Lower lobe of right lung (tissue), 2 donors: ENCODE measurements around the gene RNLS. TPM values are rescaled to one million over a fixed set of nuclear protein-coding genes. Genes with fewer than 3 reads are reported as not detected.

Experiments
- ATAC-seq, 2 donors: fragments of 200-7000 bp; cut with Tn5 transposase; one replicate each; pipeline ENCODE4 v1.9.1; 2020 to 2022; ENCODE audit warnings: mild to moderate bottlenecking in 2 of 2, moderate library complexity in 2 of 2
- DNase-seq: peaks from one replicate; pipeline ENCODE4 v3.0.0-alpha.2; 2020
- H3K27ac ChIP-seq: fragments of 200-600 bp; one replicate; pipeline ENCODE4 v1.8.0; 2022
- H3K27me3 ChIP-seq: fragments of 200-600 bp; one replicate; pipeline ENCODE4 v1.8.0; 2022; ENCODE audit warnings: low read depth
- H3K36me3 ChIP-seq: fragments of 200-600 bp; one replicate; pipeline ENCODE4 v1.8.0; 2022; ENCODE audit warnings: mild to moderate bottlenecking
- H3K4me1 ChIP-seq: fragments of 200-600 bp; one replicate; pipeline ENCODE4 v1.8.0; 2022
- H3K4me3 ChIP-seq: fragments of 200-600 bp; one replicate; pipeline ENCODE4 v1.8.0; 2022; ENCODE audit warnings: mild to moderate bottlenecking
- H3K9me3 ChIP-seq: fragments of 200-600 bp; one replicate; pipeline ENCODE4 v1.8.0; 2022
- CTCF ChIP-seq: fragments of 200-600 bp; IDR thresholded peaks from one replicate; pipeline ENCODE4 v1.8.0; 2022; ENCODE audit warnings: antibody characterized with exemption, mild to moderate bottlenecking
- intact Hi-C: fragments of 100-400 bp; cut with DNase I; formaldehyde crosslinking; loops from one replicate; pipeline ENCODE4 v1.11.0; 2022
- total RNA-seq: library from RNA; stranded (reverse); fragmentation: NEBNext Ultra II Directional; extraction: Animal tissue kit (Norgen Biotek cat#: 25700); gene quantifications from one replicate; pipeline ENCODE4 v1.2.1, GENCODE V29; 2021
- donor health status: DM: no; HTN: yes; CAD: no; lungs with severe emphysema.

Gene RNLS
- total RNA-seq, 1 donor from 2014 or later: 9.6 TPM

- Histone ChIP-seq H3K4me3 (no peak overlapping the region), H3K4me1 (peaks cover 14% of the 10 kb centered on the region), H3K27me3 (no peaks in the 10 kb centered on the region), H3K9me3 (no peaks in the 10 kb centered on the region), H3K27ac (no peak overlapping the region), H3K36me3 (no peaks in the 10 kb centered on the region)
- TF ChIP-seq CTCF: no peak
- intact Hi-C loops: no loop called here
- ATAC-seq: no peak
- DNase-seq: no peak
Measured at GRCh38 chr10:88347022-88347421, 236.1 kb downstream of the RNLS start.

GRCh38 chr10:88346144-88346977 is 236.8 kb downstream of the RNLS start:
- no peaks in the 10 kb centered on the region for H3K27me3 ChIP-seq
- no peak overlapping the region for H3K27ac ChIP-seq
- ATAC-seq: peak in 1 of 2 donors; percentile 23
- intact Hi-C loops: no loop called here
- DNase-seq: no peak
- peaks cover 14% of the 10 kb centered on the region for H3K4me1 ChIP-seq
- H3K9me3 ChIP-seq: no peaks in the 10 kb centered on the region
- TF ChIP-seq CTCF: no peak
- H3K4me3 ChIP-seq: no peak overlapping the region
- H3K36me3 ChIP-seq: no peaks in the 10 kb centered on the region

GRCh38 chr10:88343761-88344484 is 239.2 kb downstream of the RNLS start:
- no peak for DNase-seq
- no peak for ATAC-seq

GRCh38 chr10:88342733-88343310 is 240.3 kb downstream of the RNLS start:
- DNase-seq (no peak), ATAC-seq (no peak)
- H3K9me3 ChIP-seq: no peaks in the 10 kb centered on the region
- no peak for TF ChIP-seq CTCF
- H3K27me3 ChIP-seq: no peaks in the 10 kb centered on the region
- peaks cover 14% of the 10 kb centered on the region for H3K4me1 ChIP-seq
- intact Hi-C loops: no loop called here
- H3K36me3 ChIP-seq: no peaks in the 10 kb centered on the region
- H3K27ac ChIP-seq: no peak overlapping the region
- no peak overlapping the region for H3K4me3 ChIP-seq

More at GRCh38 chr10:88343761-88344484, 239.2 kb downstream of the RNLS start:
- no peak for TF ChIP-seq CTCF
- no peak overlapping the region for H3K4me3 ChIP-seq
- H3K9me3 ChIP-seq: no peaks in the 10 kb centered on the region
- H3K36me3 ChIP-seq: no peaks in the 10 kb centered on the region
- H3K4me1 ChIP-seq: peaks cover 14% of the 10 kb centered on the region
- H3K27ac ChIP-seq: no peak overlapping the region
- intact Hi-C loops: no loop called here
- no peaks in the 10 kb centered on the region for H3K27me3 ChIP-seq

GRCh38 chr10:88337134-88337533 is 246.0 kb downstream of the RNLS start:
- TF ChIP-seq CTCF: no peak
- no peaks in the 10 kb centered on the region for H3K4me1 ChIP-seq
- DNase-seq (no peak), ATAC-seq (no peak)
- no peaks in the 10 kb centered on the region for H3K36me3 ChIP-seq
- H3K9me3 ChIP-seq: no peaks in the 10 kb centered on the region
- intact Hi-C loops: no loop called here
- H3K27ac ChIP-seq: no peak overlapping the region
- H3K4me3 ChIP-seq: no peak overlapping the region
- no peaks in the 10 kb centered on the region for H3K27me3 ChIP-seq
